ENCODE measurements around the gene CTCFL. TPM values are rescaled to one million over a fixed set of nuclear protein-coding genes. Genes with fewer than 3 reads are reported as not detected.

Gene CTCFL
- total RNA-seq (2014; rRNA removed; shearing (Covaris generic)): 0.42 and 0.51 TPM in 2 replicates
- polyA plus RNA-seq (2015; cell fraction: cytosol; rRNA removed): 0.29 and 0.54 TPM in 2 replicates
- 0.47 and 0.68 TPM in 2 replicates for polyA plus RNA-seq (2015; cell fraction: nucleus; rRNA removed)

- DNase-seq (ENCODE audit: low read depth, low spot score): no peak
- in situ Hi-C loops (cut with HindIII; ENCODE audit: low pct_unique_long_range_greater_than_20kb, low sequenced_read_pairs): no loop called here
Measured at GRCh38 chr20:57524511-57525176, at the start of gene CTCFL. CTCFL (minus strand) TSS chr20:57525140; CDS start chr20:57524205, 935 bp downstream.

- in situ Hi-C loops (cut with HindIII; ENCODE audit: low pct_unique_long_range_greater_than_20kb, low sequenced_read_pairs): no loop called here
- DNase-seq (ENCODE audit: low read depth, low spot score): no peak
Measured at GRCh38 chr20:57573894-57574293, 49.0 kb upstream of the CTCFL start.

DNA sequence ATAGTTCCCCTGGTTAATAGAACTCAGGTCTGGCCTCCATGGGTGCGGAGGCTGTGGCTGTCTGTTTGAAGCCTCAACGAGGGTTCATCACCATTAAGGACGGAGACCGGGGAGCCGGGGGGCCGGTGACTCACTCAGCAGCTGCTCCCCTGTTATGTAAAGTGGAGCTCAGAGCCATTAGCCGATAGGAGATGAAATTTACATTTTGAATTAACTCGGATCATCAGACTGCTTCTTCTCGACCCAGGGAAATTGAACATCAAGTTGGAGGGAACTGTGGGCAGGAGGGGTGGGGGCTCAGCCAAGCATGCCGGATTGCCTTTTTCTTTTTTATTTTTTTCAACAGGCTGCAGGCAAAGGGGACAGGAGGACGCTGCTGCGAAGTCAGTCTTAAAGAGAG is 48.3 kb upstream of the CTCFL start:
- no peak for DNase-seq (ENCODE audit: low read depth, low spot score)
- in situ Hi-C loops (cut with HindIII; ENCODE audit: low pct_unique_long_range_greater_than_20kb, low sequenced_read_pairs): no loop called here

GRCh38 chr20:57571782-57572416 is 47.0 kb upstream of the CTCFL start:
- DNase-seq (ENCODE audit: low read depth, low spot score): no peak
- in situ Hi-C loops (cut with HindIII; ENCODE audit: low pct_unique_long_range_greater_than_20kb, low sequenced_read_pairs): no loop called here

- no peak for DNase-seq (ENCODE audit: low read depth, low spot score)
- in situ Hi-C loops (cut with HindIII; ENCODE audit: low pct_unique_long_range_greater_than_20kb, low sequenced_read_pairs): no loop called here
Measured at GRCh38 chr20:57570920-57571319, 46.0 kb upstream of the CTCFL start.

- in situ Hi-C loops (cut with HindIII; ENCODE audit: low pct_unique_long_range_greater_than_20kb, low sequenced_read_pairs): no loop called here
- no peak for DNase-seq (ENCODE audit: low read depth, low spot score)
Measured at GRCh38 chr20:57570145-57570850, 45.4 kb upstream of the CTCFL start.

GRCh38 chr20:57568960-57569359 is 44.0 kb upstream of the CTCFL start:
- DNase-seq (ENCODE audit: low read depth, low spot score): no peak

GRCh38 chr20:57568088-57568896 is 43.4 kb upstream of the CTCFL start:
- in situ Hi-C loops (cut with HindIII; ENCODE audit: low pct_unique_long_range_greater_than_20kb, low sequenced_read_pairs): no loop called here
- DNase-seq (ENCODE audit: low read depth, low spot score): peak; percentile 11

More at GRCh38 chr20:57568960-57569359, 44.0 kb upstream of the CTCFL start:
- in situ Hi-C loops (cut with HindIII; ENCODE audit: low pct_unique_long_range_greater_than_20kb, low sequenced_read_pairs): no loop called here

- in situ Hi-C loops (cut with HindIII; ENCODE audit: low pct_unique_long_range_greater_than_20kb, low sequenced_read_pairs): no loop called here
- DNase-seq (ENCODE audit: low read depth, low spot score): no peak
Measured at GRCh38 chr20:57567471-57568079, 42.6 kb upstream of the CTCFL start.

- in situ Hi-C loops (cut with HindIII; ENCODE audit: low pct_unique_long_range_greater_than_20kb, low sequenced_read_pairs): no loop called here
- no peak for DNase-seq (ENCODE audit: low read depth, low spot score)
Measured at GRCh38 chr20:57566803-57567459, 42.0 kb upstream of the CTCFL start.

DNA sequence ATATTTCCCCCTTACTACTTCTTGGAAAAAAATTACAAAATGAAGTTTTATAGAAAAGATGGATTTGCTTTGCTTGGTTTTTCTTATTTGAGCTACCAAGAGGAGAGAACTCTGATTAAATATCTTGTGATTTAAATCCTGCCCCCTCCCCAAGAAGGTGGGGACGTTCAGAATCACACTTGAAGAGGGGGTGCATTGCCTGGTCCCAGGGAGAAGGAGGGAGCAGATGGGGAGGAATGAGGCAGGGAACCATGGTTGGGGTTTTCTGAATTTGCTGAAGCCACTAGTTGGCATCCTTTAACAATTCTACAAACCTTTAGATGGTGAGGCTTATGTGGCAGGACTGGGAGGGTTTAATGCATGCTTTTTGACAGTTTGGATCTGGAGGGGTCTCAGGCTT is 41.5 kb upstream of the CTCFL start:
- in situ Hi-C loops (cut with HindIII; ENCODE audit: low pct_unique_long_range_greater_than_20kb, low sequenced_read_pairs): no loop called here
- DNase-seq (ENCODE audit: low read depth, low spot score): no peak

GRCh38 chr20:57564951-57565642 is 40.2 kb upstream of the CTCFL start:
- no peak for DNase-seq (ENCODE audit: low read depth, low spot score)
- in situ Hi-C loops (cut with HindIII; ENCODE audit: low pct_unique_long_range_greater_than_20kb, low sequenced_read_pairs): no loop called here

DNA sequence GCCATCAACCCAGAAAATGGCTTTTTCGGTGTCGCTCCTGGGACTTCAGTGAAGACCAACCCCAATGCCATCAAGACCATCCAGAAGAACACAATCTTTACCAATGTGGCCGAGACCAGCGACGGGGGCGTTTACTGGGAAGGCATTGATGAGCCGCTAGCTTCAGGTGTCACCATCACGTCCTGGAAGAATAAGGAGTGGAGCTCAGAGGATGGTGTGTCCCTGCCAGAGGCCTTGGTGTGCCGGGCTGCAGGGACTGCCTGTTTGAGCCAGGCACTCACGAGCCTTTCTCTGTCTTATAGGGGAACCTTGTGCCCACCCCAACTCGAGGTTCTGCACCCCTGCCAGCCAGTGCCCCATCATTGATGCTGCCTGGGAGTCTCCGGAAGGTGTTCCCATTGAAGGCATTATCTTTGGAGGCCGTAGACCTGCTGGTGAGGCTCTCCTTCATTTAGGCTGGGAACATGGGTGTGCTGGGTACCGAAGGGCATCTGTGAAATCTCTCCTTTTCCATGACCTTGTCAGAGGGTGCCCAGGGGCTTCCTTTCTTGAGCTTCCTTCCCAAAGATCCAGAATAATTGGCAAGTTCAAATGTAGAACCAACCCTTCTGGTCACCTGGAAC is 39.4 kb upstream of the CTCFL start:
- DNase-seq (ENCODE audit: low read depth, low spot score): no peak
- in situ Hi-C loops (cut with HindIII; ENCODE audit: low pct_unique_long_range_greater_than_20kb, low sequenced_read_pairs): no loop called here

- DNase-seq (ENCODE audit: low read depth, low spot score): no peak
- in situ Hi-C loops (cut with HindIII; ENCODE audit: low pct_unique_long_range_greater_than_20kb, low sequenced_read_pairs): no loop called here
Measured at GRCh38 chr20:57563522-57563921, 38.6 kb upstream of the CTCFL start.

DNA sequence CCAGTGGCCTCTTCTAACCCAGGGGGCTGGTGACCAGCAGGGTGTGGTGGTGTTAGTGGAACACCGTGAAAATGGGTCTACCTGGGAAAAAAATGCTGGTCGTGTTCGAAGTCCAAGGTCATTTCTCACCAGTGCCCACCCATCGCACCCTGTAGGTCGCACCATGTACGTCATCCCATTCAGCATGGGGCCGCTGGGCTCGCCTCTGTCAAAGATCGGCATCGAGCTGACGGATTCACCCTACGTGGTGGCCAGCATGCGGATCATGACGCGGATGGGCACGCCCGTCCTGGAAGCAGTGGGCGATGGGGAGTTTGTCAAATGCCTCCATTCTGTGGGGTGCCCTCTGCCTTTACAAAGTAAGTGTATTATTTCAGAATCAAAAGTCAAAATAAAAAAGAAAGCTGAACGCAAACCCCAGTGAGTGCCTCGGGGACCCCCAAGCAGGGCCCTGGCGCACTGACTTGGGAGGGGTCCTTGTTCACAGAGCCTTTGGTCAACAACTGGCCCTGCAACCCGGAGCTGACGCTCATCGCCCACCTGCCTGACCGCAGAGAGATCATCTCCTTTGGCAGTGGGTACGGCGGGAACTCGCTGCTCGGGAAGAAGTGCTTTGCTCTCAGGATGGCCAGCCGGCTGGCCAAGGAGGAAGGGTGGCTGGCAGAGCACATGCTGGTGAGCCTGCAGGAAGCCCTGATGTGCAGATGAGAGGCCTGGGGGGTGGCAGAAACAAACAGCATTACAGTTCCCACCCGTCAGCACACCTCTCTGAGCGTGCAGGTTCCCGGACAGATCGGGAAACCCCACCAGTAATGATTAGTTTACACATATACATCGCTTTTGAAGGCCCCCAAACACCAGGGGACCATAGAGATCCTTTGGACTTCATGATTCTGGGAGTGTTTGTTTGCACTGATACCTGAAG is 37.9 kb upstream of the CTCFL start:
- in situ Hi-C loops (cut with HindIII; ENCODE audit: low pct_unique_long_range_greater_than_20kb, low sequenced_read_pairs): no loop called here
- DNase-seq (ENCODE audit: low read depth, low spot score): no peak
